HG02852 (cell line): Measurements from ENCODE around the gene SMIM8.

Experiments
- ATAC-seq: cut with Tn5 transposase; IDR thresholded peaks from one replicate; pipeline ENCODE4 v1.9.1; 2021; ENCODE audit warnings: mild to moderate bottlenecking, moderate library complexity; ENCODE audit not compliant: unreplicated experiment

Gene SMIM8

DNA sequence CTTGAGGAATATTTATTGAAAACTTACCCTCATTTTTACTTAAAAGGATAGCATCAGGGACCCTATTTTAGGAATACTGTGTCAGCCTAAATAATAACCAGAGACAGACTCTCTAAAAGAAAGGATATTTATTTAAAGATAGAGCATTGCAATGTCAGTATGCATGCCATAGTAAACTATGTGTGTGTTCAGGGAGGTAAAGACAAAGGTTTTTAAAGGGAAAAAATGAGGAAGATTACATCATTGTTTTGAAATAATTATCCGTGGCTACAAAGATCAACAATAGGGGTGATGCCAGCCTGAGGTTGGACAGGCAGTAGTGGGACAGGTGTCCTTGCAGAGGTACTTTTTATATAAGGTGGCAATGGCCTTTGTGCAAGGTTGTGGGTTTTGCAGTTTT lies 61.6 kb downstream of the SMIM8 start:
- ATAC-seq, result no peak

DNA sequence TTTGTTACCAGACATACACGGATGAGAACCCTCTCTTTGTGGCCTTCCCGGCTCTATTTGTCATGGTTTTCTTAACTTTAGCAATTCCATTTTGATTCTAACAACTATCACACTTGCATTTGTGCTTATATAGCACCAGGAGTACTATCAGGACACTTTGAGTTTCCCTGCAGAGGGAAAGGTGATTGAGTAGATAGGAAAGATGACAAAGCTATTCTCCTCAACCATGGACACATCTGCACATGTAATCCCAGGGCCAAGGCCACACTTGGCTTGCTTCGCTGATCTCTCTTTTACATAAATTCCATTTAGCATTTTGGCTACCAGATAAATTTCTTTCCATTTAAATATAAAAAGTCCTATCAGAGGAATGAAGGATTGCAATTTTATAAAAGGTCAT lies 62.1 kb downstream of the SMIM8 start:
- no peak for ATAC-seq

DNA sequence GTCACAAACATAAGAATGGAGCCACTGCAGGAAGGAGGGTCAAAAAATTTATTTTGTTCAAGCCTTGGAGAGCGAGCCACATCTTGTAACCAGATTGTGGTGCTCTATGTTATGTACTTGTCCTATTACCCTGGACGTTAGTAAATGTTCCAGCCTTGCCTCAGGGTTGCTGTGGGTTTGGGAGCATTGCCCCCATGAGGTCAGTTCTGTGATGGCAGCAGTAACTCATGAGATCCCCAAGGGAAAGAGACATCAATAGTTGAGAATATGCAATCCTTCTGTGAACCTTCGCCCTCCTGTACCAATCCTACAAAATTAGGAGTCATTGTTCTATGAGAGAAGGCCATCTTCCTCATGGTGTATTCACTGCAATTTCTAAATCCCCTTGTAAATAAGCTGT lies 68.9 kb downstream of the SMIM8 start:
- no peak for ATAC-seq
